Body of pancreas (tissue), 4 donors: ENCODE results near the gene ZFP92. TPM values are rescaled to one million over a fixed set of nuclear protein-coding genes. Genes with fewer than 3 reads are reported as not detected.

Experiments used
- ATAC-seq: fragments of 150-250 bp; one replicate; pipeline ENCODE4 v1.9.1; 2016
- DNase-seq, 4 donors: peaks; one replicate each; pipeline ENCODE4 v3.0.0-alpha.2; 2019
- H3K27ac ChIP-seq, 4 donors: fragments of 200-600 bp; sonication (generic); 1 replicate in 3 of 4; 2 replicates in 1 of 4; pipeline versions ENCODE4 v1.5.1 to v1.6.1; 2016 to 2019; ENCODE audit warnings: mild to moderate bottlenecking in 1 of 4, mixed read lengths in 1 of 4, moderate library complexity in 1 of 4
- H3K27me3 ChIP-seq, 2 donors: fragments of 200-600 bp; sonication (generic); one replicate each; pipeline ENCODE4 v1.6.0; 2016; ENCODE audit warnings: mild to moderate bottlenecking in 1 of 2
- H3K36me3 ChIP-seq, 2 donors: fragments of 200-600 bp; sonication (generic); replicated peaks in 1 of 2; 2 replicates each; pipeline ENCODE4 v1.5.1; 2016; ENCODE audit warnings: low read depth in 2 of 2; ENCODE audit not compliant: insufficient read depth in 1 of 2
- H3K4me1 ChIP-seq: fragments of 200-600 bp; sonication (generic); one replicate; pipeline ENCODE4 v1.6.0; 2016
- H3K4me3 ChIP-seq, 2 donors: fragments of 200-600 bp; sonication (generic); 1 replicate in 1 of 2; 2 replicates in 1 of 2; pipeline ENCODE4 v1.5.1; 2016 to 2019
- H3K9me3 ChIP-seq, 3 donors: fragments of 200-600 bp; sonication (generic); 1 replicate in 2 of 3; 2 replicates in 1 of 3; pipeline ENCODE4 v1.5.1; 2016
- POLR2A ChIP-seq, 3 donors: fragments of 450-650 bp; IDR thresholded peaks; one replicate each; pipeline ENCODE4 v1.6.1; 2016; ENCODE audit warnings: antibody characterized with exemption in 3 of 3, mild to moderate bottlenecking in 2 of 3
- WGBS, 2 donors: methylation state at CpG; one replicate each; pipeline ENCODE4 v1.1.5; 2017; 5-methylcytosine and 5-hydroxymethylcytosine counted together
- intact Hi-C: fragments of 100-400 bp; cut with DNase I; formaldehyde crosslinking; loops from one replicate; pipeline ENCODE4 v1.15.1; 2023
- total RNA-seq, 2 donors: library from RNA; depleted of rRNA; stranded (reverse); fragments of >200 nt; gene quantifications; one replicate each; pipeline ENCODE4 v1.1.0, GENCODE V29; 2016
- TF ChIP-seq, protein P1 (sequence below), 7 experiments: fragments of 450-650 bp in 4 of 7; fragments of 200-600 bp in 3 of 7; sonication (generic) in 3 of 7; IDR thresholded peaks; one replicate each; pipeline ENCODE4 v1.5.1; 2016 to 2019; ENCODE audit warnings: antibody characterized with exemption in 7 of 7

ZFP92 gene
- total RNA-seq, 2 donors from 2014 or later, result 0.33 to 0.78 TPM

DNA sequence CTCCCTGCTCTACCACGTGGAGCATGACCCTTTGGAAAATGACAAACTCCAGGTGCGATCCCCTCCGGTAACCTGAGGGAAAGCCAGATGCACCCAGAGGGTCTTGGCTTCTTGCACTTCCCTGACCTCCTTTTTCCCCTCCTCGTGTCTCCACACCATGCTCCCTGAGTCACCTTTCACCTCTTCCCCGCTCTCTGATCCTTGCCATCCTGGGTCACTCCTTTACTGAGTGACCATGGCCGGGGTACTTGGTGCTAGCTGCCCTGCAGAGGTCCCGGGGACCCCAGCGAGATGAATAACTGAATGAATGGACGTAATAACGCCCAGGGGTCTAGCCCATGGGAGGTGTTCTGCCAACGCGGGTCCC is 401 bp upstream of the ZFP92 start:
- DNase-seq (no peak), ATAC-seq (no peak)
- Histone ChIP-seq H3K4me1 (peaks cover 8% of the 10 kb centered on the region), H3K9me3 (no peaks in the 10 kb centered on the region), H3K27me3 (no peaks in the 10 kb centered on the region), H3K36me3 (no peaks in the 10 kb centered on the region), H3K27ac (no peak overlapping the region), H3K4me3 (no peak overlapping the region)
- no peak for TF ChIP-seq POLR2A (IDR thresholded peaks at IDR 0.05)
- TF ChIP-seq, protein P1, sequence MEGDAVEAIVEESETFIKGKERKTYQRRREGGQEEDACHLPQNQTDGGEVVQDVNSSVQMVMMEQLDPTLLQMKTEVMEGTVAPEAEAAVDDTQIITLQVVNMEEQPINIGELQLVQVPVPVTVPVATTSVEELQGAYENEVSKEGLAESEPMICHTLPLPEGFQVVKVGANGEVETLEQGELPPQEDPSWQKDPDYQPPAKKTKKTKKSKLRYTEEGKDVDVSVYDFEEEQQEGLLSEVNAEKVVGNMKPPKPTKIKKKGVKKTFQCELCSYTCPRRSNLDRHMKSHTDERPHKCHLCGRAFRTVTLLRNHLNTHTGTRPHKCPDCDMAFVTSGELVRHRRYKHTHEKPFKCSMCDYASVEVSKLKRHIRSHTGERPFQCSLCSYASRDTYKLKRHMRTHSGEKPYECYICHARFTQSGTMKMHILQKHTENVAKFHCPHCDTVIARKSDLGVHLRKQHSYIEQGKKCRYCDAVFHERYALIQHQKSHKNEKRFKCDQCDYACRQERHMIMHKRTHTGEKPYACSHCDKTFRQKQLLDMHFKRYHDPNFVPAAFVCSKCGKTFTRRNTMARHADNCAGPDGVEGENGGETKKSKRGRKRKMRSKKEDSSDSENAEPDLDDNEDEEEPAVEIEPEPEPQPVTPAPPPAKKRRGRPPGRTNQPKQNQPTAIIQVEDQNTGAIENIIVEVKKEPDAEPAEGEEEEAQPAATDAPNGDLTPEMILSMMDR (IDR thresholded peaks at IDR 0.05), result no peak
- WGBS, 2 donors, result 58 to 69% methylated on average over 8 to 9 of the region's 12 CpGs
- intact Hi-C loops, result no loop called here

DNA sequence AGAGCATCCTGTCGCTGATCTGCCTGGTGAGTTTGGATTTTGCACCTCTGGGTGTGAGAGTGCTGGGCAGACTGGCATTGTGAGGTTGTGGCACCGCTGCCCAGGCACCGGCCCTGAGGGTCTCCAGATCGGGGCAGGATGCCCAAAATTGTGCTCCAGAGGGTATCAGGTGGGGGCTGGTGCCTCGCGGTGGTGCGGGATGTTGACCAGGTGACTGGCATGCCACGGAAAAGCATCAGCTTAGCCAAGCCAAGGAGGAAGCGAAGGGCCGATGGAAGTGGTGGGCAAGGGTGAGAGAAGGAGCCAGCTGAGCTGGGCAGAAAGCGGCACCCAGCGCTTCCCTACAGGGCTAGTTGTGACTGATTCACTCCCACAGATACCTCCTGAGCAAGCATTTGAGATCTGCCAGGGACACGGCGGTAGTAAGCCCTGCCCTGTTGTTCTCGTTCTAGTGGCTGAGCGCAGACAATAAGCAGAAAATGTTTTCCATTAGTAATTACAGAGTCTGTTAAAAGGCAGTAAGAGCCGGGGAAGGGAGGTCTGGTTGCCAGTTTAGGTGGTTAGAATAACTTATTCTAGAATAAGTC is 809 bp downstream of the ZFP92 start:
- Histone ChIP-seq H3K4me3 (no peak overlapping the region), H3K9me3 (no peaks in the 10 kb centered on the region), H3K27me3 (no peaks in the 10 kb centered on the region), H3K4me1 (peaks cover 8% of the 10 kb centered on the region), H3K27ac (no peak overlapping the region), H3K36me3 (no peaks in the 10 kb centered on the region)
- intact Hi-C loops, result no loop called here
- DNase-seq, result no peak
- 49 to 60% methylated on average over 13 to 17 of the region's 17 CpGs for WGBS, 2 donors
- TF ChIP-seq, protein P1 (IDR thresholded peaks at IDR 0.05), result no peak
- no peak for TF ChIP-seq POLR2A (IDR thresholded peaks at IDR 0.05)
- ATAC-seq, result no peak

DNA sequence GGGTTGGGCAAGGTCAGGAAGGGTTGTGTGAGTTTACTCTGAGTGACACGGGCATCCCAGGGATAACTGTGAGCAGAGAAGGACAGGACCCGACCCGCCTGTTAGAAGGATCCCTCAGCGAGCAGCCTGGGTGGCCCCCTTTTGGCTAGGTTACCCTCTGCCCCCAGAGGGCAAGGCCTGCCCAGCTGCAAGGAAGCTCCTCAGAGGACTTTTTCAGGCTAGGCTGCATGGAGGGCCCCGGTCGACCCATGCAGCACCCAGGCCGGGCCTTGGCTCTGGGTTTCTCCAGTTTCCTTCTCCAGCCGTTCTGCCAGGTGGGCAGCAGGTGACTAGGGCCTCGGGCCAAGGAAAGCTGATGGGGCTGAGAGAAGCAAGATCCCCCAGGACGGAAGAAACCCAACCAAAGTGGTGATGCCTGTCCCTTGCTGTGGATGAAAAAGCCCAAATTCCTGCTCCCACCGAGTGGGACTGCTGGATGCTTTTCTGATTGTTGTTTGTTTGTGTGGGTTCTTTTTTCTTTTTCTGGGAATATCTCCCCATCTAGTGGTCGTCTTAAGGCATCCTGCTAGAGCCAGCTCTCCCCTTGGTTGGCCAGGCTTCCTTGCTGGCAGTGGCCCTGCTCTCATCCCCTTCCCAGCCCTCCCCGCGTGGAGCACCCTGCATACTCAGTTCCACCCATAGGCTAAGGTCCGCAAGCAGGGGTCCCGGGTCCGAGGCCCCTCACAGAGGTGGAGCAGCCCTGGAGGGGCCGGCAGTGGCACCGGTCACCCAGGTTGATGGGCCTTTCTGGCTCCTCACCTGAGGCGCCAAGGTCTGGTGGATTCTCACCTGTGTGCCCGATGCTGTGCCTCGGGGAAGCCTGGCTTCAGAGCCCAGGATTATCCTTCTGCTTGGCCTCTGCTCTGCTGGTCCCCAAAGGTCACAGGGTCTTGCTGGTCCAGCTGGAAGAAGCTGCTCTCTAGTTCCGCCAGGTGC is 1.8 kb downstream of the ZFP92 start:
- Histone ChIP-seq H3K4me3 (no peak overlapping the region), H3K27ac (no peak overlapping the region), H3K27me3 (no peaks in the 10 kb centered on the region), H3K9me3 (no peaks in the 10 kb centered on the region), H3K4me1 (peaks cover 8% of the 10 kb centered on the region), H3K36me3 (no peaks in the 10 kb centered on the region)
- 50 to 73% methylated on average over 1 to 20 of the region's 23 CpGs for WGBS, 2 donors
- TF ChIP-seq POLR2A (IDR thresholded peaks at IDR 0.05), result no peak
- DNase-seq (no peak), ATAC-seq (no peak)
- intact Hi-C loops, result no loop called here

DNA sequence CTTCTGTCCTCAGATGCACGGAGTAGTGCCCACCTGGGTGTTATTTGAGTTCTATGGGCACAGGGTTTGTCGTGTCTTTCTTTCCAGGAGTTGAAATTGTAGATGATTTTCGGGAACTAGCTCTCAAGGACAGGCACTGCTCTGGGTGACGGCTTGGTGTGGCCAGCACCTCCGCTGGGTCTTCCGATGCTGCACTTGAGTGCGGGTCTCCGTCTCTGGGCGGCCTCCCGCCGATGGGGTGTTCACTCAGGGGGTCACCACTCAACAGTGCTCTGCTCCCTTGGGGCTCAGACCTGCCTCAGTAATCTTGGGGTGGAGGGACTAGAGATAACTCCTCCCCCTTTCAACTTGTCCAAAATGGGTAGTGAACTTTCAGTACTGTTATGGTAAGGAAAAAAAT is 2.5 kb downstream of the ZFP92 start:
- WGBS, 2 donors, result 92% methylated on average over 11 of the region's 11 CpGs; no CpG with 5 or more reads in 1 of the 2 donors
- Histone ChIP-seq H3K27me3 (no peaks in the 10 kb centered on the region), H3K9me3 (no peaks in the 10 kb centered on the region), H3K4me3 (no peak overlapping the region), H3K36me3 (no peaks in the 10 kb centered on the region), H3K27ac (no peak overlapping the region), H3K4me1 (peaks cover 8% of the 10 kb centered on the region)
- ATAC-seq, result no peak
- TF ChIP-seq, protein P1 (IDR thresholded peaks at IDR 0.05), result no peak
- TF ChIP-seq POLR2A (IDR thresholded peaks at IDR 0.05), result no peak
- DNase-seq, result no peak
- intact Hi-C loops, result no loop called here

DNA sequence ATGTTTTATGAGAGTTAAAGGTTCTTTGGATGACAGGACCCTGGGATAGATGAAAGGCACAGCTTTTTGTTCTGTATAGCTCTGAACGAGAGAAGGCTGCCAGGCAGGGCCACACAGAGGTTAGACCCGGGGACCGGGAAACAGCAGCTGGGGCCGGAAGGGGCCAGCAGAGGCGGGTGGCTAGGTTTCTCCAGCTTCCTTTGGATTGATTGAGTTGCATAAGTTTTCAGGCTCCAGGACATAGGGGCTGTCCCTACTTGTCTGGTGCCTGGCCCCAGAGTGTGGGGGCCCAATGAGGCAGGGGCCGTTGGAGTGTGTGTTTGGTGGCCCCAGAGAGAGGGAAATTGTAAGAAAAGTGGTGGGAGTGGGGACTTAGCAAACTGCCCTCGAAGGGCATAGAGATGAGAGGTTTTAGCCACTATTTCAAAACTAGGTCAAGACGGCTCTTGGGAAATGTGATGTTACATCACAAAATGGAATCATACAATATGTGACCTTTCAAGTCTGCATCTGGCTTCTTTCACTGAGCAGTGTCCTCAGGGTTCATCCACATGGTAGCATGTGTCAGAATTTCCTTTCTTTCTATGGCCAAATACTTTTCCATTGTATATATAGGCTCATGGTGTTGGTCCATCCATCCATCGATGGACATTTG is 3.7 kb downstream of the ZFP92 start:
- no peaks in the 10 kb centered on the region for H3K27me3 ChIP-seq
- ATAC-seq, result peak; percentile 41
- H3K4me1 ChIP-seq, result peaks cover 8% of the 10 kb centered on the region
- intact Hi-C loops, result no loop called here
- no peak overlapping the region for H3K4me3 ChIP-seq
- TF ChIP-seq POLR2A (IDR thresholded peaks at IDR 0.05), result no peak
- TF ChIP-seq, protein P1 (IDR thresholded peaks at IDR 0.05), result no peak
- no peak overlapping the region for H3K27ac ChIP-seq
- DNase-seq, result no peak
- WGBS, 2 donors, result 64 to 67% methylated on average over 4 to 9 of the region's 9 CpGs
- H3K36me3 ChIP-seq, result no peaks in the 10 kb centered on the region
- no peaks in the 10 kb centered on the region for H3K9me3 ChIP-seq
